ENCODE data around the gene TRPM7.
"Not testable (repeated sequence)": the region's sequence is repeated elsewhere in the genome, so short reads cannot be mapped to it uniquely, and the experiment has no call there.

The TRPM7 gene

GRCh38 chr15:50707878-50708427 is 21.4 kb upstream of the TRPM7 start:
- no peak overlapping the region for H3K4me3 ChIP-seq (ENCODE audit: control insufficient read depth, low read depth, low read length)
- DNase-seq (ENCODE audit: low read depth), result no peak
- no peak for TF ChIP-seq CTCF (IDR thresholded peaks at IDR 0.05; ENCODE audit: control insufficient read depth, insufficient read depth, low read depth, low read length, missing control alignments)

GRCh38 chr15:50702762-50703334 is 16.3 kb upstream of the TRPM7 start:
- no peak for DNase-seq (ENCODE audit: low read depth)
- no peak overlapping the region for H3K4me3 ChIP-seq (ENCODE audit: control insufficient read depth, low read depth, low read length)
- no peak for TF ChIP-seq CTCF (IDR thresholded peaks at IDR 0.05; ENCODE audit: control insufficient read depth, insufficient read depth, low read depth, low read length, missing control alignments)

GRCh38 chr15:50698101-50698500 is 11.5 kb upstream of the TRPM7 start:
- no peak overlapping the region for H3K4me3 ChIP-seq (ENCODE audit: control insufficient read depth, low read depth, low read length)
- no peak for DNase-seq (ENCODE audit: low read depth)
- TF ChIP-seq CTCF (IDR thresholded peaks at IDR 0.05; ENCODE audit: control insufficient read depth, insufficient read depth, low read depth, low read length, missing control alignments), result no peak

GRCh38 chr15:50697109-50697797 is 10.7 kb upstream of the TRPM7 start:
- no peak for DNase-seq (ENCODE audit: low read depth)
- H3K4me3 ChIP-seq (ENCODE audit: control insufficient read depth, low read depth, low read length), result no peak overlapping the region
- no peak for TF ChIP-seq CTCF (IDR thresholded peaks at IDR 0.05; ENCODE audit: control insufficient read depth, insufficient read depth, low read depth, low read length, missing control alignments)

- H3K4me3 ChIP-seq (ENCODE audit: control insufficient read depth, low read depth, low read length); DNase-seq (ENCODE audit: low read depth): not testable (repeated sequence)
These were observed 8.1 kb upstream of the TRPM7 start for GRCh38 chr15:50694634-50695165.

GRCh38 chr15:50687302-50687902 is 805 bp upstream of the TRPM7 start:
- H3K4me3 ChIP-seq (ENCODE audit: control insufficient read depth, low read depth, low read length), result peak overlapping the region; percentile 51
- DNase-seq (ENCODE audit: low read depth), result no peak
- no peak for TF ChIP-seq CTCF (IDR thresholded peaks at IDR 0.05; ENCODE audit: control insufficient read depth, insufficient read depth, low read depth, low read length, missing control alignments)

- no peak for DNase-seq (ENCODE audit: low read depth)
- peak overlapping the region; percentile 93 for H3K4me3 ChIP-seq (ENCODE audit: control insufficient read depth, low read depth, low read length)
- peak; percentile 1 for TF ChIP-seq CTCF (IDR thresholded peaks at IDR 0.05; ENCODE audit: control insufficient read depth, insufficient read depth, low read depth, low read length, missing control alignments)
These were observed 575 bp downstream of the TRPM7 start for GRCh38 chr15:50685976-50686468.

Measured in AG09309 (cell line).